Lower leg skin (tissue), 3 donors: ENCODE measurements around the gene LAMTOR2.

Experiments used
- CTCF ChIP-seq, 3 donors: fragments of 450-650 bp; IDR thresholded peaks; one replicate each; pipeline ENCODE4 v1.5.1; 2016; ENCODE audit warnings: antibody characterized with exemption in 3 of 3, mild to moderate bottlenecking in 3 of 3, moderate library complexity in 2 of 3
- POLR2A ChIP-seq, 2 donors: fragments of 450-650 bp; IDR thresholded peaks; one replicate each; pipeline ENCODE4 v1.6.1; 2016 to 2017; ENCODE audit warnings: antibody characterized with exemption in 2 of 2, mild to moderate bottlenecking in 1 of 2, moderate library complexity in 1 of 2

GRCh38 chr1:156089704-156090103, 35.1 kb downstream of the LAMTOR2 start:
- TF ChIP-seq POLR2A (IDR thresholded peaks at IDR 0.05) (no peak), CTCF (IDR thresholded peaks at IDR 0.05) (no peak)
